HEK293 (cell line): Measurements from ENCODE around the gene SRP19.

Experiments
- CTCF ChIA-PET: fragments of 350-600 bp; formaldehyde crosslinking; extraction: SDS; loops from one replicate; lab custom pipeline; 2021; ENCODE audit warnings: antibody characterized with exemption; lab: Yijun Ruan, JAX
- POLR2A ChIA-PET: fragments of 300-600 bp; formaldehyde crosslinking; extraction: SDS; loops from one replicate; lab custom pipeline; 2020; ENCODE audit warnings: antibody characterized with exemption, inconsistent platforms; lab: Yijun Ruan, JAX
- H3K27ac ChIP-seq: fragments of 200-500 bp; sonication (Bioruptor generic); 2 replicates; pipeline ENCODE4 v1.5.1; 2014; ENCODE audit warnings: low read depth, low read length, control low read depth, inconsistent platforms; ENCODE audit errors: extremely low read depth
- H3K36me3 ChIP-seq, 2 experiments: fragments of 200-500 bp in 1 of 2; sonication (Bioruptor generic) in 1 of 2; 1 replicate in 1 of 2; 2 replicates in 1 of 2; pipeline ENCODE4 v1.5.1; 2014 to 2017; ENCODE audit warnings: inconsistent platforms in 2 of 2, low read length in 2 of 2; ENCODE audit not compliant: control insufficient read depth in 2 of 2, insufficient read depth in 1 of 2
- H3K4me1 ChIP-seq: fragments of 200-500 bp; sonication (Bioruptor generic); 2 replicates; pipeline ENCODE4 v1.5.1; 2014; ENCODE audit warnings: mild to moderate bottlenecking, low read length, inconsistent platforms; ENCODE audit not compliant: control insufficient read depth, insufficient read depth
- H3K4me3 ChIP-seq: 2 replicates; pipeline ENCODE4 v1.5.1; 2011; ENCODE audit warnings: low read depth, mild to moderate bottlenecking, control low read depth, low read length, moderate library complexity
- H3K9me3 ChIP-seq: fragments of 200-500 bp; sonication (Bioruptor generic); 2 replicates; pipeline ENCODE4 v1.5.1; 2014; ENCODE audit warnings: low read depth, low read length, inconsistent platforms; ENCODE audit not compliant: control insufficient read depth, insufficient read depth
- CTCF ChIP-seq: fragments of 450-650 bp; formaldehyde crosslinking; IDR thresholded peaks from 2 replicates; pipeline ENCODE4 v1.5.1; 2016; ENCODE audit warnings: missing biosample characterization, missing genetic modification characterization
- GLI2 ChIP-seq: fragments of 450-650 bp; formaldehyde crosslinking; IDR thresholded peaks from 2 replicates; pipeline ENCODE4; 2017; ENCODE audit warnings: missing biosample characterization, missing genetic modification characterization, low read depth, borderline replicate concordance
- KLF8 ChIP-seq: fragments of 450-650 bp; formaldehyde crosslinking; IDR thresholded peaks from 2 replicates; pipeline ENCODE4 v1.5.1; 2016; ENCODE audit warnings: missing biosample characterization, missing genetic modification characterization
- REPIN1 ChIP-seq: fragments of 450-650 bp; formaldehyde crosslinking; IDR thresholded peaks from 2 replicates; pipeline ENCODE4 v1.5.1; 2017; ENCODE audit warnings: missing biosample characterization, missing genetic modification characterization, low read depth
- ZBTB6 ChIP-seq: fragments of 450-650 bp; formaldehyde crosslinking; IDR thresholded peaks from 2 replicates; pipeline ENCODE4 v1.5.1; 2017; ENCODE audit warnings: missing biosample characterization, missing genetic modification characterization
- ZFP41 ChIP-seq: fragments of 450-650 bp; formaldehyde crosslinking; IDR thresholded peaks from 2 replicates; pipeline ENCODE4 v1.5.1; 2016; ENCODE audit warnings: missing biosample characterization, missing genetic modification characterization, borderline replicate concordance
- ZNF362 ChIP-seq: fragments of 450-650 bp; formaldehyde crosslinking; IDR thresholded peaks from 2 replicates; pipeline ENCODE4 v1.5.1; 2016; ENCODE audit warnings: missing biosample characterization, missing genetic modification characterization
- ZNF433 ChIP-seq: fragments of 450-650 bp; formaldehyde crosslinking; IDR thresholded peaks from 2 replicates; pipeline ENCODE4 v1.5.1; 2016; ENCODE audit warnings: missing biosample characterization, missing genetic modification characterization, low read depth
- ZNF488 ChIP-seq: fragments of 450-650 bp; formaldehyde crosslinking; IDR thresholded peaks from 2 replicates; pipeline ENCODE4 v1.5.1; 2016; ENCODE audit warnings: missing biosample characterization, missing genetic modification characterization
- ZNF561 ChIP-seq: fragments of 450-650 bp; IDR thresholded peaks from 2 replicates; pipeline ENCODE4 v1.5.1; 2018; ENCODE audit warnings: missing biosample characterization, missing genetic modification characterization, borderline replicate concordance
- ZNF596 ChIP-seq: fragments of 450-650 bp; IDR thresholded peaks from 2 replicates; pipeline ENCODE4 v1.5.0; 2018; ENCODE audit warnings: missing biosample characterization, mild to moderate bottlenecking, missing genetic modification characterization, moderate library complexity
- ZNF610 ChIP-seq: fragments of 450-650 bp; formaldehyde crosslinking; IDR thresholded peaks from 2 replicates; pipeline ENCODE4 v1.5.1; 2016; ENCODE audit warnings: missing biosample characterization, missing genetic modification characterization, borderline replicate concordance
- ZNF621 ChIP-seq: fragments of 450-650 bp; formaldehyde crosslinking; IDR thresholded peaks from 2 replicates; pipeline ENCODE4 v1.5.1; 2017; ENCODE audit warnings: missing biosample characterization, missing genetic modification characterization
- ZNF670 ChIP-seq: fragments of 450-650 bp; formaldehyde crosslinking; IDR thresholded peaks from 2 replicates; pipeline ENCODE4 v1.5.1; 2016; ENCODE audit warnings: missing biosample characterization, missing genetic modification characterization, low read depth
- ZNF768 ChIP-seq: fragments of 450-650 bp; formaldehyde crosslinking; IDR thresholded peaks from 2 replicates; pipeline ENCODE4 v1.5.1; 2018; ENCODE audit warnings: missing biosample characterization, mild to moderate bottlenecking, missing genetic modification characterization

Gene SRP19

GRCh38 chr5:112867411-112867810, 6.3 kb downstream of the SRP19 start:
- Histone ChIP-seq H3K4me1 (peaks cover 12% of the 10 kb centered on the region), H3K36me3 (peaks cover 69 to 88% of the 10 kb centered on the region in 2 experiments), H3K4me3 (no peak overlapping the region), H3K9me3 (no peaks in the 10 kb centered on the region), H3K27ac (no peak overlapping the region)
- POLR2A ChIA-PET = interaction anchor here (1.5 kb wide), 1 partner anchor 109 kb away, joined by 5 read pairs; the partner anchor contains the start of gene DCP2
- CTCF ChIA-PET = interaction anchor here (0.7 to 1.2 kb wide), 2 partner anchors 26 to 129 kb away, joined by 3 read pairs; no protein-coding TSS in a partner anchor
- TF ChIP-seq ZNF670 (no peak), KLF8 (no peak), ZNF768 (tag by site-specific recombination) (no peak)

- ChIA-PET POLR2A (no interaction called here), CTCF (no interaction called here)
- no peak overlapping the region for H3K4me3 ChIP-seq
- no peaks in the 10 kb centered on the region for H3K4me1 ChIP-seq
- no peaks in the 10 kb centered on the region for H3K9me3 ChIP-seq
- H3K27ac ChIP-seq = no peak overlapping the region
- TF ChIP-seq ZNF596 (tag by site-specific recombination) (no peak), GLI2 (no peak), ZBTB6 (no peak), ZNF561 (no peak), ZFP41 (tag by site-specific recombination) (no peak), ZNF488 (tag by site-specific recombination) (no peak), REPIN1 (tag by site-specific recombination) (no peak), ZNF433 (tag by site-specific recombination) (no peak), CTCF (tag by site-specific recombination) (no peak), ZNF621 (tag by site-specific recombination) (no peak)
- peaks cover 57 to 78% of the 10 kb centered on the region in 2 experiments for H3K36me3 ChIP-seq
Observed at GRCh38 chr5:112869948-112870347, 8.9 kb downstream of the SRP19 start.

- CTCF ChIA-PET = no interaction called here
- H3K9me3 ChIP-seq = no peaks in the 10 kb centered on the region
- POLR2A ChIA-PET = interaction anchor here (0.6 kb wide), 1 partner anchor 87 kb away, joined by 3 read pairs; no protein-coding TSS in a partner anchor
Observed at GRCh38 chr5:112870966-112871365, 9.9 kb downstream of the SRP19 start.

More at GRCh38 chr5:112870966-112871365, 9.9 kb downstream of the SRP19 start:
- Histone ChIP-seq H3K4me3 (no peak overlapping the region), H3K27ac (no peak overlapping the region), H3K36me3 (peaks cover 56 to 79% of the 10 kb centered on the region in 2 experiments), H3K4me1 (no peaks in the 10 kb centered on the region)
- 0 out of 2 replicates have a peak, but pooled peaks have one; percentile 14 for TF ChIP-seq ZNF362 (tag by site-specific recombination)
- TF ChIP-seq ZNF610 = no peak
